ENCODE data around the gene HTATIP2. TPM values are rescaled to one million over a fixed set of nuclear protein-coding genes. Genes with fewer than 3 reads are reported as not detected.
A peak's percentile ranks its signal among the peaks of the same experiment; 100 is the strongest.

HTATIP2 gene
- total RNA-seq, 1 donor from 2014 or later: 84.5 TPM

DNA sequence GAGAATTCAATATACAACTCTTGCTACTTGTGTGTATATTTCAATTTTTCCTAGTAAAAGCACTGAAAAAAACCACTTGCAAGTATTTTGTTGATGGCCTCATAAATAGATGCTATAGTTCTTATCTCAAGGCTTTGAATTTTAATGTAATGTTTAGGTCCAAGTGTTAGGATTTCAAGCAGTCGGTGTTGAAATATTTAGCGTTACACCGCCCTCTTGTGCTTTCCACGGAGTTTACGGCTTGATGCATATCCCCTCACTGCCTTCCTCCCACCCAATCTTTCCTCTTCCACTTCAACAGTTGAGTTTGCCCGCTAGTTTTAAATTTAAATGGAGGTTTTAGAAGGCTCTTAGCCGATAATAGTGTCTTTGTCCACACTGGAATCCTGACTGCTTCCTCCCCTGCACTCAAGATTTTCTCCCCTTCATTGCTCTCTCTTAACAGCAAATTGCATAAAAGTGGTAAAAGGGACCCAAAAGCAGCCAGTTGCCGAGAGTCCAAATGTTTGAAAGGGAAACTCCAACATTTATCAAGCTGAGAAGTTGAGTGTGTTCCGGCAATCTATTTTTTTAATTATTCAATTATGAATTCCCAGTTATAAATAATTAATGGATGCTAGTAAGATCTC is 25.9 kb upstream of the HTATIP2 start:
- no peaks in the 10 kb centered on the region for H3K36me3 ChIP-seq (ENCODE audit: control insufficient read depth, insufficient read depth, low read length)
- FAIRE-seq: no peak
- H3K4me3 ChIP-seq (ENCODE audit: low read depth, low read length): no peak overlapping the region
- TF ChIP-seq, protein P1, sequence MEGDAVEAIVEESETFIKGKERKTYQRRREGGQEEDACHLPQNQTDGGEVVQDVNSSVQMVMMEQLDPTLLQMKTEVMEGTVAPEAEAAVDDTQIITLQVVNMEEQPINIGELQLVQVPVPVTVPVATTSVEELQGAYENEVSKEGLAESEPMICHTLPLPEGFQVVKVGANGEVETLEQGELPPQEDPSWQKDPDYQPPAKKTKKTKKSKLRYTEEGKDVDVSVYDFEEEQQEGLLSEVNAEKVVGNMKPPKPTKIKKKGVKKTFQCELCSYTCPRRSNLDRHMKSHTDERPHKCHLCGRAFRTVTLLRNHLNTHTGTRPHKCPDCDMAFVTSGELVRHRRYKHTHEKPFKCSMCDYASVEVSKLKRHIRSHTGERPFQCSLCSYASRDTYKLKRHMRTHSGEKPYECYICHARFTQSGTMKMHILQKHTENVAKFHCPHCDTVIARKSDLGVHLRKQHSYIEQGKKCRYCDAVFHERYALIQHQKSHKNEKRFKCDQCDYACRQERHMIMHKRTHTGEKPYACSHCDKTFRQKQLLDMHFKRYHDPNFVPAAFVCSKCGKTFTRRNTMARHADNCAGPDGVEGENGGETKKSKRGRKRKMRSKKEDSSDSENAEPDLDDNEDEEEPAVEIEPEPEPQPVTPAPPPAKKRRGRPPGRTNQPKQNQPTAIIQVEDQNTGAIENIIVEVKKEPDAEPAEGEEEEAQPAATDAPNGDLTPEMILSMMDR (IDR thresholded peaks at IDR 0.05; ENCODE audit: insufficient read depth, low read length, severe bottlenecking): peak; percentile 53
- peak; percentile 36 for DNase-seq (ENCODE audit: low read depth)
- H3K27me3 ChIP-seq (ENCODE audit: control insufficient read depth, insufficient read depth, low read length): no peaks in the 10 kb centered on the region

DNA sequence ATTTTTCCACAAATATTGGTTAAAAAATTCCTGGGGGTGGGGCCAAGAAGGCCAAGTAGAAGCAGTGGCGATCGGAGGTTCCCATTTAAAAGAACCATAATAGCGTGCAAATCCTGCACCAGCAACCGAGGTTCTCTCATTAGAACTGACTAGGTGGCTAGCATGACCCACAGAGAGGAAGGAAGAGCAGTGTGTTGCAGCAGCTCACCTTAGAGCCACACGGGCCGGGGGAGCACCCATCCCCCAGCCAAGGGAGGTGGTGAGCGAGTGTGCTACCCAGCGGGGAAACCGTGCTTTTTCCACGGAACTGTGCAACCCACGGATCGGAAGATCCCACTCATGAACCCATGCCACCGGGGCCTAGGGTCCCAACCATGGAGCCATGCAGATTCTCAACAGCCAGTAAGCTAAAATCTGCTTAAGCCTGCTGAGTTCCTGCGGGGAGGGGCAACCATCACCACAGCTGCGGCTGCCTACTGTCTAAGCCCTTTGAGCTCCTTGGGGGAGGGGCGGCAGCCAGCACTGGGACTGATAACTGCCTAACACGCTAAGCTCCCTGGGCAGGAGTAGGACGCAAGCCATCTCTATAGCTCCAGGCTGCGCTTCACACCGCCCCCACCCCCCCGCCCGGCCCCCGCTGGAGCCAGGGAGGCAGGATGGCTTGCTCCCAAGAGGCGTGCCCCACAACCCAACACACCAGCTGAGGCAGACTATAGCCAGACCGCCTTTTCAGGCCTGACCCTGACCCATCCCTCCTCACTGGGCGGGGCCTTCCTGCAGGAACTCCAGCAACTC is 21.0 kb upstream of the HTATIP2 start:
- TF ChIP-seq, protein P1 (IDR thresholded peaks at IDR 0.05; ENCODE audit: insufficient read depth, low read length, severe bottlenecking): no peak
- FAIRE-seq (no peak), DNase-seq (ENCODE audit: low read depth) (no peak)
- peaks cover 2% of the 10 kb centered on the region for H3K27me3 ChIP-seq (ENCODE audit: control insufficient read depth, insufficient read depth, low read length)
- no peak overlapping the region for H3K4me3 ChIP-seq (ENCODE audit: low read depth, low read length)
- no peaks in the 10 kb centered on the region for H3K36me3 ChIP-seq (ENCODE audit: control insufficient read depth, insufficient read depth, low read length)

DNA sequence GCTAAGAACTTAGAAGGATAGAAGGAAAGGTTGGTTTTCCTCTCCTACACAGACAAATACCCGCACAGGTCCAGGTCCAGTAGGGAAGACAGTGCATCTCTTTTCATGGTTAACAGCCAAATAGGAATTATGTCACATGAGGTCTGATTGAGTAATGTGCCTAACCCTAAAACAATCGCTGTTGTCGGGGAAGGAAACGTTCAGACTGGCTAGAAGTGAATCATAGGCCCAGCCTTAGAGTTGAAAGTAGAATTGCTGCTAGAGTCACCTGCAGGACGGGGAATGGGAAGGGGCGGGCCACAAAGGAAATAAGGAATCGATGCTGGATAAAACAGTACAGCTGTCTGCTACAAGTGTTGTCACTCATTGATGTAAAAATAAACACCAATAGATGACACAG is 12.4 kb upstream of the HTATIP2 start:
- TF ChIP-seq, protein P1 (IDR thresholded peaks at IDR 0.05; ENCODE audit: insufficient read depth, low read length, severe bottlenecking): no peak
- DNase-seq (ENCODE audit: low read depth): peak; percentile 74
- no peaks in the 10 kb centered on the region for H3K36me3 ChIP-seq (ENCODE audit: control insufficient read depth, insufficient read depth, low read length)
- H3K27me3 ChIP-seq (ENCODE audit: control insufficient read depth, insufficient read depth, low read length): no peaks in the 10 kb centered on the region
- H3K4me3 ChIP-seq (ENCODE audit: low read depth, low read length): no peak overlapping the region
- peak; percentile 62 for FAIRE-seq

DNA sequence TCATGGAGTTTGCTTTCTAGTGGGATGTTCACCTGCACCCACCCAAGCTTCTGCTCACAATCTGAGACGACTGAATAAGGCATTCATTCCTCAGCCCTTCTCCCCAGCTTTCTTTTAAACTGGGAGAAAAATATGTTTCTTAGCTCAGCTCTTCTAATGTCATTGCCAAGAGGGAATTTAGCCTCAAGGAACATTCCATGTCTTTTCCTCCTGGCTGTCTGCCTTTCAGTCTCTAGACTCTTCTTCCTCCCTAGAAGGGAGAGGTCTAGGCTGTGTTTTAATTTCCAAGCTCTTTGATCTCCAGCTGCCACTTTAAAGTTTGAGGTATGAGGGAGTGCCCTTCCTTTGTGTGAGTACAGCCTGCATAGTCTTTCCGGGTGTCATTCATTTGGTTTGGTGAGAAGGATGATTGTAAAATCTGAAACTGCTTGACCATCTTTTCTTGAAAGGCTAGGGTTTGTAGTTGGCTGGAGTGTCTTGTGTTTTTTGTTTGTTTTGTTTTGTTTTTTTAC is 11.7 kb upstream of the HTATIP2 start:
- no peaks in the 10 kb centered on the region for H3K27me3 ChIP-seq (ENCODE audit: control insufficient read depth, insufficient read depth, low read length)
- FAIRE-seq: no peak
- no peaks in the 10 kb centered on the region for H3K36me3 ChIP-seq (ENCODE audit: control insufficient read depth, insufficient read depth, low read length)
- TF ChIP-seq, protein P1 (IDR thresholded peaks at IDR 0.05; ENCODE audit: insufficient read depth, low read length, severe bottlenecking): no peak
- no peak overlapping the region for H3K4me3 ChIP-seq (ENCODE audit: low read depth, low read length)
- no peak for DNase-seq (ENCODE audit: low read depth)

DNA sequence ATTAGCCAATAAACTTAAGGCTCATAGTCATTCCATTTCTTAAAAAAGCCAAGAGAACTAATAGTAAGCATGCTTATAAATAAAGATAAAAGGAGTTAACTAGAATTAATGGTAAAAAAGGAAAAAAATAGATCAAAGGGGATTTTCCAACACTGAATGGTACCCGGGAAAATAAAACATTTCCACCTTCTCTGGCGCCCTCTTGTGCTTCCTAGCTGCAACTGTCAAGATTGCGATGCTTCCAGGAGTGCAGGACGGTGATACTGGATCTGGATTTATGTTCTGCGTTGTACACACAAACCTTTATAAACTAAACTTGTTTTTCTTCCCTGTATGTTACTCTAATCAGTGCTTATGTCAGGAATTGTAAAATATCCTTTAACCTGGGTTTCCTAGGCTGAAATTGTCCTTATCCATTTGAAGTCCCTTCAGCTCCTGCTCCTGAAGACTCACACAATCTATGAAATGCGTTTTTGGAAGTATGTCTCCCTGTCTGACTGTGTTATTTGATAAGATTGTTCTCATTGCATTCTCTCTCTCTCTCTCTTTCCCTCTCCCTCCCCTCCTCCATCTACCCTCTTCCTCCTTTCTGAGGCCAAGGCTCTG is 9.6 kb upstream of the HTATIP2 start:
- Histone ChIP-seq H3K4me3 (ENCODE audit: low read depth, low read length) (no peak overlapping the region), H3K27me3 (ENCODE audit: control insufficient read depth, insufficient read depth, low read length) (no peaks in the 10 kb centered on the region), H3K36me3 (ENCODE audit: control insufficient read depth, insufficient read depth, low read length) (no peaks in the 10 kb centered on the region)
- TF ChIP-seq, protein P1 (IDR thresholded peaks at IDR 0.05; ENCODE audit: insufficient read depth, low read length, severe bottlenecking): peak; percentile 77
- DNase-seq (ENCODE audit: low read depth) (peak; percentile 39), FAIRE-seq (no peak)

Data from bronchial epithelial cell (primary cell).